ENCODE measurements around the gene TH. TPM values are rescaled to one million over a fixed set of nuclear protein-coding genes. Genes with fewer than 3 reads are reported as not detected.
A peak's percentile ranks its signal among the peaks of the same experiment; 100 is the strongest.
"Not testable (repeated sequence)": the region's sequence is repeated elsewhere in the genome, so short reads cannot be mapped to it uniquely, and the experiment has no call there.

The TH gene
- total and polyA plus RNA-seq, 2 donors from 2014 or later, result not detected

GRCh38 chr11:2195756-2196088 lies 24.1 kb upstream of the TH start:
- Histone ChIP-seq H3K9ac (ENCODE audit: low read length in 3 of 3) (no peak overlapping the region), H3K27me3 (ENCODE audit: control insufficient read depth, insufficient read depth, low read length) (no peaks in the 10 kb centered on the region), H3K36me3 (ENCODE audit: control insufficient read depth in 2 of 3, insufficient read depth in 3 of 3, low read length in 3 of 3) (no peaks in the 10 kb centered on the region), H3K9me3 (ENCODE audit: control insufficient read depth in 2 of 3, insufficient read depth in 1 of 3, low read length in 3 of 3) (no peaks in the 10 kb centered on the region), H3K4me1 (ENCODE audit: control insufficient read depth in 2 of 3, insufficient read depth in 2 of 3, low read depth in 1 of 3, low read length in 3 of 3) (no peaks in the 10 kb centered on the region), H3K4me3 (ENCODE audit: low read length in 3 of 3) (no peak overlapping the region), H3K27ac (ENCODE audit: low read depth in 2 of 2, low read length in 2 of 2) (no peak overlapping the region)
- intact Hi-C loops (cut with DNase I), result loop anchor here (5.0 kb wide), 1 partner anchor 227 kb away; no protein-coding TSS in a partner anchor
- DNase-seq (no peak), FAIRE-seq (no peak)
- TF ChIP-seq CTCF (IDR thresholded peaks at IDR 0.05; ENCODE audit: borderline replicate concordance, extremely low read depth, insufficient read depth), result no peak

GRCh38 chr11:2194877-2195755 lies 23.5 kb upstream of the TH start:
- Histone ChIP-seq H3K9ac (ENCODE audit: low read length in 3 of 3) (no peak overlapping the region), H3K4me3 (ENCODE audit: low read length in 3 of 3) (no peak overlapping the region), H3K27me3 (ENCODE audit: control insufficient read depth, insufficient read depth, low read length) (no peaks in the 10 kb centered on the region), H3K9me3 (ENCODE audit: control insufficient read depth in 2 of 3, insufficient read depth in 1 of 3, low read length in 3 of 3) (no peaks in the 10 kb centered on the region), H3K36me3 (ENCODE audit: control insufficient read depth in 2 of 3, insufficient read depth in 3 of 3, low read length in 3 of 3) (no peaks in the 10 kb centered on the region), H3K4me1 (ENCODE audit: control insufficient read depth in 2 of 3, insufficient read depth in 2 of 3, low read depth in 1 of 3, low read length in 3 of 3) (no peaks in the 10 kb centered on the region), H3K27ac (ENCODE audit: low read depth in 2 of 2, low read length in 2 of 2) (no peak overlapping the region)
- peak; percentile 63 for TF ChIP-seq CTCF (IDR thresholded peaks at IDR 0.05; ENCODE audit: borderline replicate concordance, extremely low read depth, insufficient read depth)
- FAIRE-seq (no peak), DNase-seq (peak in 3 of 5 donors; percentile 58 to 84 (median 62))
- intact Hi-C loops (cut with DNase I), result loop anchor here (5.0 kb wide), 1 partner anchor 227 kb away; no protein-coding TSS in a partner anchor

- H3K27me3 ChIP-seq (ENCODE audit: control insufficient read depth, insufficient read depth, low read length); DNase-seq; intact Hi-C loops (cut with DNase I): not testable (repeated sequence)
Measured at GRCh38 chr11:2193888-2194595, 22.4 kb upstream of the TH start.

More at GRCh38 chr11:2193888-2194595, 22.4 kb upstream of the TH start:
- not testable (repeated sequence) for H3K4me1 ChIP-seq (ENCODE audit: control insufficient read depth in 2 of 3, insufficient read depth in 2 of 3, low read depth in 1 of 3, low read length in 3 of 3); FAIRE-seq; H3K27ac ChIP-seq (ENCODE audit: low read depth in 2 of 2, low read length in 2 of 2); H3K9ac ChIP-seq (ENCODE audit: low read length in 3 of 3); H3K9me3 ChIP-seq (ENCODE audit: control insufficient read depth in 2 of 3, insufficient read depth in 1 of 3, low read length in 3 of 3); H3K36me3 ChIP-seq (ENCODE audit: control insufficient read depth in 2 of 3, insufficient read depth in 3 of 3, low read length in 3 of 3); H3K4me3 ChIP-seq (ENCODE audit: low read length in 3 of 3)
